ENCODE measurements around the gene SNAPC4.

DNA sequence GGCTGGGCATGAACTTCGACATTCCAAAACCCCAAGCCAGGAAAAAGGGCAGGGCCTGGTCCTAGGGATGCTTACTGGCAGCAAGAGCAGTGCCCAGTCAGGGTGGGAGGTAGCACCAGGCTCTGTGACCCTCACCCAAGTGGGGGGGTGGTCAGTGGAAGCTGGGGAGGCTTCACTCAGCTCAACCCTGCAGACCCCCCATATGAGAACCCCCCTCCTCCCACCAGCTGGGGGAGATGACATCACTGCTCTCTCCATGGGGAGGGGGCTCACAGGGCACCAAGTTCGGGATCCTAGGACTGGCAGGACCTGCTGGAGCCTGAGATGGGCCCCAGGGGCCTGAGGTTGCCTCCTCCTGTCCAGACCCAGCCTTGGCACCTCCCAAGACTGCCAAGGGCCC is 41.1 kb downstream of the SNAPC4 start:
- no peak for TF ChIP-seq POLR2AphosphoS5 (IDR thresholded peaks at IDR 0.05)
- TF ChIP-seq, protein P1, sequence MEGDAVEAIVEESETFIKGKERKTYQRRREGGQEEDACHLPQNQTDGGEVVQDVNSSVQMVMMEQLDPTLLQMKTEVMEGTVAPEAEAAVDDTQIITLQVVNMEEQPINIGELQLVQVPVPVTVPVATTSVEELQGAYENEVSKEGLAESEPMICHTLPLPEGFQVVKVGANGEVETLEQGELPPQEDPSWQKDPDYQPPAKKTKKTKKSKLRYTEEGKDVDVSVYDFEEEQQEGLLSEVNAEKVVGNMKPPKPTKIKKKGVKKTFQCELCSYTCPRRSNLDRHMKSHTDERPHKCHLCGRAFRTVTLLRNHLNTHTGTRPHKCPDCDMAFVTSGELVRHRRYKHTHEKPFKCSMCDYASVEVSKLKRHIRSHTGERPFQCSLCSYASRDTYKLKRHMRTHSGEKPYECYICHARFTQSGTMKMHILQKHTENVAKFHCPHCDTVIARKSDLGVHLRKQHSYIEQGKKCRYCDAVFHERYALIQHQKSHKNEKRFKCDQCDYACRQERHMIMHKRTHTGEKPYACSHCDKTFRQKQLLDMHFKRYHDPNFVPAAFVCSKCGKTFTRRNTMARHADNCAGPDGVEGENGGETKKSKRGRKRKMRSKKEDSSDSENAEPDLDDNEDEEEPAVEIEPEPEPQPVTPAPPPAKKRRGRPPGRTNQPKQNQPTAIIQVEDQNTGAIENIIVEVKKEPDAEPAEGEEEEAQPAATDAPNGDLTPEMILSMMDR (IDR thresholded peaks at IDR 0.05 in 8 of 11, conservative IDR thresholded peaks at IDR 0.05 in 3 of 11) = no peak
- TF ChIP-seq POLR2A (IDR thresholded peaks at IDR 0.05) = no peak
